Heart left ventricle (tissue), 13 donors: ENCODE measurements around the gene GBX2.

Experiments used
- POLR2A ChIP-seq, 2 donors: fragments of 450-650 bp; IDR thresholded peaks; one replicate each; pipeline ENCODE4 v1.6.1; 2017; ENCODE audit warnings: antibody characterized with exemption in 2 of 2, mild to moderate bottlenecking in 2 of 2, moderate library complexity in 2 of 2
- TF ChIP-seq, protein P1 (sequence below), 12 donors: fragments of 200-600 bp; sonication (generic) in 4 of 12; IDR thresholded peaks; one replicate each; pipeline versions ENCODE4 v1.5.0 to v1.8.0; 2018 to 2022; ENCODE audit warnings: antibody characterized with exemption in 12 of 12, mild to moderate bottlenecking in 5 of 12
- donor health status: ischemic (EF 13 %, LVEDD 7.1; RV severe dilation, severe dysfunction).
- donor health status: DM: no; HTN: yes; CAD: no.
- donor health status: DM: no; HTN: no; CAD: no.
- donor health status: ischemic (EF 25% LVEDD 6.9; RV normal size, moderate dysfunction).
- donor health status: ischemic (EF 25% LVEDD 5.7; RV mildly dilated, moderate dysfunction).
- donor health status: ischemic (EF 35%, LVEDD 5.7; RV mildly dilated, moderate dysfunction).
- donor health status: nonischemic (EF 11% LVEDD 7.7; RV severe dilation, severe dysfunction).
- donor health status: DM: yes; HTN: yes; CAD: no.
- donor health status: PGD.
- donor health status: ischemic (EF 29% LVEDD 5.4; RV normal size, mild dysfunction).
- donor health status: nonischemic (EF 23%, LVEDD 6.1; RV moderate dilation, normal function).

DNA sequence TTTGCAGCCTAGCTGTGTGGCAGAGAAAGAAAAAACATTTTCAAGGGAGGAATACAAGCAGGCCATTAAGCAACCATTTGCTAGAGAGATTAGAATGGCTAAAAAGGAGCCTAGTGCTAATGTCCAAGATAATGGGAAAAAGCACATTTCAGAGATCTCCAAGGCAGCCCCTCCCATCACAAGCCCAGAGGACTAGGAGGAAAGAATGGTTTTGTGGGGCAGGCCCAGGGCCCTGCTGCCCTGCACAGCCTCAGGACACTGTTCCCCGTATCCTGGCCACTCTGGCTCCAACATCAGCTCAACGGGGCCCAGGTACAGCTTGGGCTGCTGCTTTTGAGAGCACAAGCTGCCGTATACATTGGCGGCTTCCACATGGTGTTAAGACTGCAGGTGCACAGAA, 16.5 kb upstream of the GBX2 start:
- TF ChIP-seq, protein P1, sequence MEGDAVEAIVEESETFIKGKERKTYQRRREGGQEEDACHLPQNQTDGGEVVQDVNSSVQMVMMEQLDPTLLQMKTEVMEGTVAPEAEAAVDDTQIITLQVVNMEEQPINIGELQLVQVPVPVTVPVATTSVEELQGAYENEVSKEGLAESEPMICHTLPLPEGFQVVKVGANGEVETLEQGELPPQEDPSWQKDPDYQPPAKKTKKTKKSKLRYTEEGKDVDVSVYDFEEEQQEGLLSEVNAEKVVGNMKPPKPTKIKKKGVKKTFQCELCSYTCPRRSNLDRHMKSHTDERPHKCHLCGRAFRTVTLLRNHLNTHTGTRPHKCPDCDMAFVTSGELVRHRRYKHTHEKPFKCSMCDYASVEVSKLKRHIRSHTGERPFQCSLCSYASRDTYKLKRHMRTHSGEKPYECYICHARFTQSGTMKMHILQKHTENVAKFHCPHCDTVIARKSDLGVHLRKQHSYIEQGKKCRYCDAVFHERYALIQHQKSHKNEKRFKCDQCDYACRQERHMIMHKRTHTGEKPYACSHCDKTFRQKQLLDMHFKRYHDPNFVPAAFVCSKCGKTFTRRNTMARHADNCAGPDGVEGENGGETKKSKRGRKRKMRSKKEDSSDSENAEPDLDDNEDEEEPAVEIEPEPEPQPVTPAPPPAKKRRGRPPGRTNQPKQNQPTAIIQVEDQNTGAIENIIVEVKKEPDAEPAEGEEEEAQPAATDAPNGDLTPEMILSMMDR (IDR thresholded peaks at IDR 0.05) = no peak
- no peak for TF ChIP-seq POLR2A (IDR thresholded peaks at IDR 0.05)
